Ishikawa (cell line): ENCODE measurements around the gene NDUFA3.

Source experiments
- CEBPB ChIP-seq: IDR thresholded peaks from 2 replicates; pipeline ENCODE4 v1.6.1; 2012
- CREB1 ChIP-seq: IDR thresholded peaks from 2 replicates; pipeline ENCODE4 v1.6.1; 2012; ENCODE audit warnings: low read depth
- EGR1 ChIP-seq: IDR thresholded peaks from 2 replicates; pipeline ENCODE4 v1.6.1; 2012
- EP300 ChIP-seq: IDR thresholded peaks from 2 replicates; pipeline ENCODE4 v1.6.1; 2012; ENCODE audit warnings: borderline replicate concordance
- FOXM1 ChIP-seq: IDR thresholded peaks from 2 replicates; pipeline ENCODE4 v1.6.1; 2012; ENCODE audit warnings: low read depth, borderline replicate concordance
- MAX ChIP-seq: IDR thresholded peaks from 2 replicates; pipeline ENCODE4 v1.6.1; 2012
- NFIC ChIP-seq: IDR thresholded peaks from 2 replicates; pipeline ENCODE4 v1.6.1; 2012
- RAD21 ChIP-seq: IDR thresholded peaks from 2 replicates; pipeline ENCODE4 v1.6.1; 2012; ENCODE audit warnings: low read depth
- REST ChIP-seq: IDR thresholded peaks from 2 replicates; pipeline ENCODE4 v1.6.1; 2012; ENCODE audit warnings: low read depth, mild to moderate bottlenecking
- TAF1 ChIP-seq: IDR thresholded peaks from 2 replicates; pipeline ENCODE4 v1.6.1; 2012; ENCODE audit warnings: low read depth, mild to moderate bottlenecking
- TCF12 ChIP-seq: IDR thresholded peaks from 2 replicates; pipeline ENCODE4 v1.6.1; 2012; ENCODE audit warnings: low read depth
- TEAD4 ChIP-seq: IDR thresholded peaks from 2 replicates; pipeline ENCODE4 v1.6.1; 2012
- USF1 ChIP-seq: IDR thresholded peaks from 2 replicates; pipeline ENCODE4 v1.6.1; 2012
- YY1 ChIP-seq: IDR thresholded peaks from 2 replicates; pipeline ENCODE4 v1.6.1; 2012; ENCODE audit warnings: low read depth
- ZBTB7A ChIP-seq: IDR thresholded peaks from 2 replicates; pipeline ENCODE4 v1.6.1; 2012; ENCODE audit warnings: low read depth

The NDUFA3 gene

GRCh38 chr19:54073829-54074228, 28.8 kb upstream of the NDUFA3 start:
- TF ChIP-seq ZBTB7A, result no peak
- TF ChIP-seq TCF12, result no peak
- no peak for TF ChIP-seq REST
- no peak for TF ChIP-seq MAX
- no peak for TF ChIP-seq EGR1
- TF ChIP-seq YY1, result no peak
- TF ChIP-seq CEBPB, result no peak
- TF ChIP-seq NFIC, result no peak
- no peak for TF ChIP-seq CREB1
- no peak for TF ChIP-seq TAF1
- no peak for TF ChIP-seq RAD21
- no peak for TF ChIP-seq EP300
- TF ChIP-seq TEAD4, result no peak
- no peak for TF ChIP-seq USF1
- TF ChIP-seq FOXM1, result no peak

GRCh38 chr19:54074851-54075250, 27.8 kb upstream of the NDUFA3 start:
- TF ChIP-seq NFIC, result no peak
- TF ChIP-seq EGR1, result no peak
- no peak for TF ChIP-seq EP300
- no peak for TF ChIP-seq CREB1
- no peak for TF ChIP-seq TAF1
- no peak for TF ChIP-seq FOXM1
- no peak for TF ChIP-seq YY1
- no peak for TF ChIP-seq RAD21
- TF ChIP-seq MAX, result no peak

- TF ChIP-seq TCF12, result no peak
- no peak for TF ChIP-seq FOXM1
- TF ChIP-seq MAX, result no peak
- no peak for TF ChIP-seq EP300
- no peak for TF ChIP-seq ZBTB7A
- TF ChIP-seq TAF1, result no peak
- TF ChIP-seq CREB1, result no peak
- no peak for TF ChIP-seq USF1
- no peak for TF ChIP-seq EGR1
- no peak for TF ChIP-seq CEBPB
- no peak for TF ChIP-seq YY1
- TF ChIP-seq RAD21, result no peak
- no peak for TF ChIP-seq TEAD4
- TF ChIP-seq REST, result no peak
- TF ChIP-seq NFIC, result no peak
Measured at GRCh38 chr19:54077334-54077733, 25.3 kb upstream of the NDUFA3 start.

- no peak for TF ChIP-seq USF1
- TF ChIP-seq CREB1, result no peak
- TF ChIP-seq NFIC, result no peak
- no peak for TF ChIP-seq FOXM1
Measured at GRCh38 chr19:54081032-54081431, 21.6 kb upstream of the NDUFA3 start, which contains the start of gene TARM1. TARM1 (minus strand) TSS chr19:54081365; CDS start chr19:54081340, 25 bp downstream.

- TF ChIP-seq EGR1, result no peak
- no peak for TF ChIP-seq NFIC
- TF ChIP-seq TEAD4, result no peak
- no peak for TF ChIP-seq YY1
- TF ChIP-seq ZBTB7A, result no peak
- no peak for TF ChIP-seq FOXM1
- TF ChIP-seq TAF1, result no peak
- TF ChIP-seq RAD21, result no peak
- no peak for TF ChIP-seq EP300
- TF ChIP-seq TCF12, result no peak
- no peak for TF ChIP-seq REST
- no peak for TF ChIP-seq CREB1
- no peak for TF ChIP-seq MAX
- no peak for TF ChIP-seq CEBPB
- TF ChIP-seq USF1, result no peak
Measured at GRCh38 chr19:54084410-54084809, 18.2 kb upstream of the NDUFA3 start.
